Gastroesophageal sphincter (tissue), 3 donors: ENCODE measurements around the gene CFTR.

Source experiments
- CTCF ChIP-seq, 4 experiments: fragments of 200-600 bp in 2 of 4; fragments of 450-650 bp in 2 of 4; sonication (generic) in 1 of 4; IDR thresholded peaks; one replicate each; pipeline ENCODE4 v1.5.1; 2017 to 2019; ENCODE audit warnings: antibody characterized with exemption in 4 of 4, mild to moderate bottlenecking in 2 of 4, moderate library complexity in 2 of 4
- POLR2A ChIP-seq, 2 donors: fragments of 450-650 bp; IDR thresholded peaks; one replicate each; pipeline ENCODE4 v1.6.1; 2017; ENCODE audit warnings: antibody characterized with exemption in 2 of 2, mild to moderate bottlenecking in 2 of 2, moderate library complexity in 1 of 2

GRCh38 chr7:117674617-117675016 is 194.8 kb downstream of the CFTR start:
- TF ChIP-seq CTCF (IDR thresholded peaks at IDR 0.05) (no peak), POLR2A (IDR thresholded peaks at IDR 0.05) (no peak)
